ENCODE measurements around the gene RNF130. TPM values are rescaled to one million over a fixed set of nuclear protein-coding genes. Genes with fewer than 3 reads are reported as not detected.

RNF130 gene
- total RNA-seq, 1 donor from 2014 or later: 183 TPM

GRCh38 chr5:179906795-179907555 is 164.6 kb downstream of the RNF130 start:
- Histone ChIP-seq H3K4me1 (peaks cover 6% of the 10 kb centered on the region), H3K4me2 (peak overlapping the region; percentile 99), H3K79me2 (ENCODE audit: low read depth) (peaks cover 5% of the 10 kb centered on the region), H4K20me1 (ENCODE audit: low read depth) (peaks cover 5% of the 10 kb centered on the region), H3K27ac (no peak overlapping the region), H2AFZ (replicated peaks) (peak overlapping the region; percentile 87), H3K4me3 (peak overlapping the region; percentile 62), H3F3A (ENCODE audit: low read depth) (peaks cover 13% of the 10 kb centered on the region), H3K9me3 (ENCODE audit: low read depth) (no peaks in the 10 kb centered on the region), H3K36me3 (no peaks in the 10 kb centered on the region), H3K9ac (peak overlapping the region; percentile 52), H3K27me3 (peaks cover 5% of the 10 kb centered on the region)
- Mint-ChIP-seq H3K9me3 (no peaks in the 10 kb centered on the region), H3K27ac (no peak overlapping the region), H3K4me1 (peaks cover 6% of the 10 kb centered on the region), H3K36me3 (peaks cover 15% of the 10 kb centered on the region), H3K27me3 (ENCODE audit: insufficient read depth, low read depth) (peaks cover 2% of the 10 kb centered on the region), H3K4me3 (peak overlapping the region; percentile 90)
- TF ChIP-seq CTCF (IDR thresholded peaks at IDR 0.05): no peak
- TF ChIP-seq EZH2 (IDR thresholded peaks at IDR 0.05): no peak
- no peak for TF ChIP-seq EZH2phosphoT487 (IDR thresholded peaks at IDR 0.05)
- peak; percentile 69 for DNase-seq (ENCODE audit: low spot score)

GRCh38 chr5:179906294-179906794 is 165.2 kb downstream of the RNF130 start:
- Histone ChIP-seq H4K20me1 (ENCODE audit: low read depth) (peaks cover 5% of the 10 kb centered on the region), H3K27ac (no peak overlapping the region), H3K79me2 (ENCODE audit: low read depth) (peaks cover 5% of the 10 kb centered on the region), H3K36me3 (no peaks in the 10 kb centered on the region), H3K4me2 (peak overlapping the region; percentile 99), H3F3A (ENCODE audit: low read depth) (peaks cover 13% of the 10 kb centered on the region), H3K4me1 (peaks cover 6% of the 10 kb centered on the region), H3K9me3 (ENCODE audit: low read depth) (no peaks in the 10 kb centered on the region), H3K4me3 (peak overlapping the region; percentile 62), H3K9ac (no peak overlapping the region), H2AFZ (replicated peaks) (no peak overlapping the region), H3K27me3 (peaks cover 5% of the 10 kb centered on the region)
- Mint-ChIP-seq H3K9me3 (no peaks in the 10 kb centered on the region), H3K4me3 (peak overlapping the region; percentile 90), H3K27ac (peak overlapping the region; percentile 84), H3K4me1 (peaks cover 8% of the 10 kb centered on the region), H3K36me3 (peaks cover 16% of the 10 kb centered on the region), H3K27me3 (ENCODE audit: insufficient read depth, low read depth) (peaks cover 3% of the 10 kb centered on the region)
- TF ChIP-seq CTCF (IDR thresholded peaks at IDR 0.05): no peak
- TF ChIP-seq EZH2 (IDR thresholded peaks at IDR 0.05): no peak
- no peak for TF ChIP-seq EZH2phosphoT487 (IDR thresholded peaks at IDR 0.05)
- DNase-seq (ENCODE audit: low spot score): peak; percentile 15

GRCh38 chr5:179905161-179905560 is 166.4 kb downstream of the RNF130 start:
- Histone ChIP-seq H2AFZ (replicated peaks) (no peak overlapping the region), H3K27me3 (peaks cover 5% of the 10 kb centered on the region), H3K4me2 (no peak overlapping the region), H3K36me3 (no peaks in the 10 kb centered on the region), H3K4me1 (peaks cover 6% of the 10 kb centered on the region), H3K9me3 (ENCODE audit: low read depth) (no peaks in the 10 kb centered on the region), H3F3A (ENCODE audit: low read depth) (peaks cover 13% of the 10 kb centered on the region), H3K9ac (no peak overlapping the region), H4K20me1 (ENCODE audit: low read depth) (peaks cover 5% of the 10 kb centered on the region), H3K27ac (no peak overlapping the region), H3K4me3 (no peak overlapping the region), H3K79me2 (ENCODE audit: low read depth) (peaks cover 5% of the 10 kb centered on the region)
- H3K9me3 Mint-ChIP-seq: no peaks in the 10 kb centered on the region
- H3K4me3 Mint-ChIP-seq: peak overlapping the region; percentile 27
- peaks cover 8% of the 10 kb centered on the region for H3K4me1 Mint-ChIP-seq
- DNase-seq (ENCODE audit: low spot score): no peak
- TF ChIP-seq CTCF (IDR thresholded peaks at IDR 0.05) (no peak), EZH2 (IDR thresholded peaks at IDR 0.05) (no peak), EZH2phosphoT487 (IDR thresholded peaks at IDR 0.05) (no peak)
- peaks cover 18% of the 10 kb centered on the region for H3K36me3 Mint-ChIP-seq
- H3K27me3 Mint-ChIP-seq (ENCODE audit: insufficient read depth, low read depth): peaks cover 3% of the 10 kb centered on the region
- no peak overlapping the region for H3K27ac Mint-ChIP-seq

MicroRNAs encoded within 50 kb of the gene (microRNA counts, 767-probe panel; counts per million panel counts)
- microRNA hsa-miR-340-5p: 9,768 counts per million, percentile 97 among the panel's probes with 10 or more counts

Small RNA genes within 50 kb of the gene (microRNA-seq; reads per million reads assigned to microRNA genes)
- gene MIR340: 209 reads per million, percentile 83 among the genes with 10 or more reads in this experiment

Small RNA genes within 50 kb of the gene (small RNA-seq; reads per million reads assigned to genes)
- gene MIR340: 16.7 reads per million, percentile 96 among the genes with 10 or more reads in this experiment

Other genes starting within 250 kb of the RNF130 start
- 68.5 and 73.5 TPM in 2 replicates for gene MRNIP, start 212.9 kb downstream of the RNF130 start, total RNA-seq (ENCODE audit: low replicate concordance)
- 26.7 and 60.1 TPM in 2 replicates for gene TBC1D9B, start 163.9 kb downstream of the RNF130 start, total RNA-seq (ENCODE audit: low replicate concordance)
- gene RASGEF1C, start 137.5 kb upstream of the RNF130 start, total RNA-seq (ENCODE audit: low replicate concordance): 0.26 and 1.7 TPM in 2 replicates
- gene MAPK9, start 220.3 kb upstream of the RNF130 start, total RNA-seq (ENCODE audit: low replicate concordance): 31.5 and 40.6 TPM in 2 replicates